ENCODE measurements around the gene GPR152.

- no peak for TF ChIP-seq CTCF (IDR thresholded peaks at IDR 0.05)
- no peak for TF ChIP-seq POLR2AphosphoS5 (IDR thresholded peaks at IDR 0.05)
Measured at GRCh38 chr11:67456068-67456705, 3.7 kb upstream of the GPR152 start.
